ENCODE data around the gene USP49. TPM values are rescaled to one million over a fixed set of nuclear protein-coding genes. Genes with fewer than 3 reads are reported as not detected.

USP49 gene
- total and polyA plus RNA-seq, 2 of the 13 experiments (the other 11 are each of a cell fraction or from before 2014, with no cell fraction given) = 2.9 to 4.3 TPM

DNA sequence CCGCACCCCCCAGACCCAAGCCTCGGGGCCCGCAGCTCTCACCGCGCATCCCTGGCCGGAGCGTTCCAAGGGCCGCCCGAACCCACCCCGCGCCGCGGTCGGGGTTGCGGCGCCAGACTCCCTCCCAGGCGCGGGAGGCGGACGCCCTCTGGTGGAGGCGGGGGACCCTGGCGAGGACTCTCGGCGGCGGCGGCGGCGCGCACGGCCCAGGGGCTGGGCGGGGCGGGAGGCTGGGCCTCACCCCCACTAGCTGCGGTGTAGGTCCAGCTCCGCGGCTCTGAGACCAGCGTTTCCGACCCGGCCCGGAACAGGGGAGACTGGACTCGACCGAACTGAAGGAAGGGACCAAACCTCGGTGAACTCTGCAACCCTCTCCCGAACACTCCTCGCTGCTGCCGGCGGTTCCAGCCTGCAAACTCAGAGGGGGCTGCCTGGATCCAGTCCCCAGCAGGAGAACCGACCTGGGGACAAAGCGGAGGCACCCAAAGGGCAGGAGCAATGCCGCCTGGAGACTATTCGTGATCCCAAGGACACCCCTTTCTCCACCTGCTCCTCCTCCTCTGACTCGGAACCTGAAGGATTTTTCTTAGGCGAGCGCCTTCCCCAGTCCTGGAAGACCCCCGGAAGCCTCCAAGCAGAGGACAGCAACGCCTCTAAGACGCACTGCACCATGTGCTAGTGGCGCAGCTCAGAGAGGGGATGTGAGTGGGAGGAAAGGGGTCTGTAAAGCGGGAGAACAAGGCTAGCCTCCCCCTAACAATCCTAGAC, 108.5 kb downstream of the USP49 start (continued):
- TF ChIP-seq HNRNPK (IDR thresholded peaks at IDR 0.05; ENCODE audit: low read depth, low read length, poor library complexity, severe bottlenecking) (peak; percentile 84), THAP11 (CRISPR knock-in tag; IDR thresholded peaks at IDR 0.05) (peak; percentile 81), SNAI1 (CRISPR knock-in tag; IDR thresholded peaks at IDR 0.05; ENCODE audit: borderline replicate concordance) (no peak), ZNF282 (IDR thresholded peaks at IDR 0.05; ENCODE audit: partially characterized antibody) (no peak), ZFP36 (IDR thresholded peaks at IDR 0.05; ENCODE audit: borderline replicate concordance, low read depth, low read length, partially characterized antibody) (no peak), CREB1 (IDR thresholded peaks at IDR 0.05) (no peak), CREB1 (CRISPR knock-in tag; IDR thresholded peaks at IDR 0.05) (no peak), MTA3 (CRISPR knock-in tag; IDR thresholded peaks at IDR 0.05) (no peak), CENPT (CRISPR knock-in tag; IDR thresholded peaks at IDR 0.05; ENCODE audit: low read depth) (0 out of 2 replicates have a peak, but pooled peaks have one; percentile 80), ZNF557 (CRISPR knock-in tag; IDR thresholded peaks at IDR 0.05) (no peak; the same call in 1 of the 2 replicates), HOXD1 (CRISPR knock-in tag; IDR thresholded peaks at IDR 0.05) (no peak), GTF3A (CRISPR knock-in tag; conservative IDR thresholded peaks at IDR 0.05) (peak; percentile 61; the same call in 1 of the 2 replicates), KDM6A (CRISPR knock-in tag; IDR thresholded peaks at IDR 0.05; ENCODE audit: low read depth) (no peak), HDAC1 (CRISPR knock-in tag; IDR thresholded peaks at IDR 0.05) (no peak), TSC22D2 (CRISPR knock-in tag; IDR thresholded peaks at IDR 0.05; ENCODE audit: borderline replicate concordance) (no peak), ZNF703 (CRISPR knock-in tag; IDR thresholded peaks at IDR 0.05; ENCODE audit: borderline replicate concordance) (no peak; the same call in 1 of the 2 replicates), ZNF17 (CRISPR knock-in tag; IDR thresholded peaks at IDR 0.05) (no peak), ZNF83 (CRISPR knock-in tag; IDR thresholded peaks at IDR 0.05; ENCODE audit: borderline replicate concordance) (no peak), FIP1L1 (IDR thresholded peaks at IDR 0.05; ENCODE audit: borderline replicate concordance, insufficient read depth, low read depth, low read length) (no peak), EEA1 (CRISPR knock-in tag; IDR thresholded peaks at IDR 0.05; ENCODE audit: borderline replicate concordance) (peak; percentile 76; the same call in 1 of the 2 replicates), MEIS2 (CRISPR knock-in tag; IDR thresholded peaks at IDR 0.05) (no peak; the same call in 1 of the 2 replicates)
- TF ChIP-seq, protein P1, sequence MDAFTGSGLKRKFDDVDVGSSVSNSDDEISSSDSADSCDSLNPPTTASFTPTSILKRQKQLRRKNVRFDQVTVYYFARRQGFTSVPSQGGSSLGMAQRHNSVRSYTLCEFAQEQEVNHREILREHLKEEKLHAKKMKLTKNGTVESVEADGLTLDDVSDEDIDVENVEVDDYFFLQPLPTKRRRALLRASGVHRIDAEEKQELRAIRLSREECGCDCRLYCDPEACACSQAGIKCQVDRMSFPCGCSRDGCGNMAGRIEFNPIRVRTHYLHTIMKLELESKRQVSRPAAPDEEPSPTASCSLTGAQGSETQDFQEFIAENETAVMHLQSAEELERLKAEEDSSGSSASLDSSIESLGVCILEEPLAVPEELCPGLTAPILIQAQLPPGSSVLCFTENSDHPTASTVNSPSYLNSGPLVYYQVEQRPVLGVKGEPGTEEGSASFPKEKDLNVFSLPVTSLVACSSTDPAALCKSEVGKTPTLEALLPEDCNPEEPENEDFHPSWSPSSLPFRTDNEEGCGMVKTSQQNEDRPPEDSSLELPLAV (CRISPR knock-in tag; conservative IDR thresholded peaks at IDR 0.05; ENCODE audit: low read depth) = no peak
- TF ChIP-seq, protein P2, sequence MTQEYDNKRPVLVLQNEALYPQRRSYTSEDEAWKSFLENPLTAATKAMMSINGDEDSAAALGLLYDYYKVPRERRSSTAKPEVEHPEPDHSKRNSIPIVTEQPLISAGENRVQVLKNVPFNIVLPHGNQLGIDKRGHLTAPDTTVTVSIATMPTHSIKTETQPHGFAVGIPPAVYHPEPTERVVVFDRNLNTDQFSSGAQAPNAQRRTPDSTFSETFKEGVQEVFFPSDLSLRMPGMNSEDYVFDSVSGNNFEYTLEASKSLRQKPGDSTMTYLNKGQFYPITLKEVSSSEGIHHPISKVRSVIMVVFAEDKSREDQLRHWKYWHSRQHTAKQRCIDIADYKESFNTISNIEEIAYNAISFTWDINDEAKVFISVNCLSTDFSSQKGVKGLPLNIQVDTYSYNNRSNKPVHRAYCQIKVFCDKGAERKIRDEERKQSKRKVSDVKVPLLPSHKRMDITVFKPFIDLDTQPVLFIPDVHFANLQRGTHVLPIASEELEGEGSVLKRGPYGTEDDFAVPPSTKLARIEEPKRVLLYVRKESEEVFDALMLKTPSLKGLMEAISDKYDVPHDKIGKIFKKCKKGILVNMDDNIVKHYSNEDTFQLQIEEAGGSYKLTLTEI (CRISPR knock-in tag; conservative IDR thresholded peaks at IDR 0.05) = no peak
- TF ChIP-seq, protein P3, sequence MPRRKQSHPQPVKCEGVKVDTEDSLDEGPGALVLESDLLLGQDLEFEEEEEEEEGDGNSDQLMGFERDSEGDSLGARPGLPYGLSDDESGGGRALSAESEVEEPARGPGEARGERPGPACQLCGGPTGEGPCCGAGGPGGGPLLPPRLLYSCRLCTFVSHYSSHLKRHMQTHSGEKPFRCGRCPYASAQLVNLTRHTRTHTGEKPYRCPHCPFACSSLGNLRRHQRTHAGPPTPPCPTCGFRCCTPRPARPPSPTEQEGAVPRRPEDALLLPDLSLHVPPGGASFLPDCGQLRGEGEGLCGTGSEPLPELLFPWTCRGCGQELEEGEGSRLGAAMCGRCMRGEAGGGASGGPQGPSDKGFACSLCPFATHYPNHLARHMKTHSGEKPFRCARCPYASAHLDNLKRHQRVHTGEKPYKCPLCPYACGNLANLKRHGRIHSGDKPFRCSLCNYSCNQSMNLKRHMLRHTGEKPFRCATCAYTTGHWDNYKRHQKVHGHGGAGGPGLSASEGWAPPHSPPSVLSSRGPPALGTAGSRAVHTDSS (CRISPR knock-in tag; conservative IDR thresholded peaks at IDR 0.05) = no peak
- TF ChIP-seq, protein P4, sequence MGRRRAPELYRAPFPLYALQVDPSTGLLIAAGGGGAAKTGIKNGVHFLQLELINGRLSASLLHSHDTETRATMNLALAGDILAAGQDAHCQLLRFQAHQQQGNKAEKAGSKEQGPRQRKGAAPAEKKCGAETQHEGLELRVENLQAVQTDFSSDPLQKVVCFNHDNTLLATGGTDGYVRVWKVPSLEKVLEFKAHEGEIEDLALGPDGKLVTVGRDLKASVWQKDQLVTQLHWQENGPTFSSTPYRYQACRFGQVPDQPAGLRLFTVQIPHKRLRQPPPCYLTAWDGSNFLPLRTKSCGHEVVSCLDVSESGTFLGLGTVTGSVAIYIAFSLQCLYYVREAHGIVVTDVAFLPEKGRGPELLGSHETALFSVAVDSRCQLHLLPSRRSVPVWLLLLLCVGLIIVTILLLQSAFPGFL (CRISPR knock-in tag; IDR thresholded peaks at IDR 0.05) = no peak
